MM.1S (cell line): ENCODE results near the gene ABCC4.

Experiments used
- CTCF ChIP-seq: fragments of 300-600 bp; sonication (generic); IDR thresholded peaks from 2 replicates; pipeline ENCODE4 v1.5.1; 2016; ENCODE audit warnings: antibody characterized with exemption, low read length, mixed read lengths
- EZH2 ChIP-seq: fragments of 300-600 bp; sonication (generic); optimal IDR thresholded peaks from 2 replicates; pipeline ENCODE3; 2017; ENCODE audit warnings: low read depth, mild to moderate bottlenecking, antibody characterized with exemption, low read length, mixed read lengths
- EZH2phosphoT487 ChIP-seq: fragments of 300-600 bp; sonication (generic); IDR thresholded peaks from 2 replicates; pipeline ENCODE4 v1.6.1; 2018; ENCODE audit warnings: antibody characterized with exemption, low read length

- TF ChIP-seq EZH2: no peak
- no peak for TF ChIP-seq CTCF
- no peak for TF ChIP-seq EZH2phosphoT487
Observed at GRCh38 chr13:95154413-95154886, 146.8 kb downstream of the ABCC4 start.
